NCI-H1417 treated with DMSO at 0.1 percent for 48 hours (cell line): ENCODE data around the gene EEFSEC.

Experiments used
- DNase-seq: peaks from one replicate; lab custom pipeline; 2025; lab: John Stamatoyannopoulos, UW

Gene EEFSEC

DNA sequence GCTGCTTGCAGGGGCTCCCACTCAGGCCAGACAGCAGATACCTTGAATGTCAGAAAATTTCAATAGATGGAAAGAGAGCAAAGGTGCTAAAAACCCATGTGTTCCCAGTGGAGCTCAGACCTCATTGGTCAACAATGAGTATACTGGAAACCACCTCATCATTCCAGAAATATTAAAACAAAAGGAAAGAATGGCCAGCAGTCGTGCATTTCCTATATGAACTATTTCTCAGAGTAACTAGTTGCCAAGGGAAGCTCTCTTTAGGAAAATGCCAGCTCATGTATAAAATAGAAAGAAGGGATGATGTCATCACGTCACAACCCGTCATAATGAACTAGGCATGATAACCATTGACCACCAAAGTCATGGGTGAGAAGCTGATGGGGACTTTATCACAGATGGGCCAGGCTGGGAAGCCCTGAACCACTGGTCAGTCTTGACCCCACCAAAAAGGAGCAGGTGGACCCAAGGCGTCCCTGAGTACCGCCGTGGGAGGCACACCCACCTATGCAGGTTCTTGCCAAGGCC, 295.9 kb downstream of the EEFSEC start:
- DNase-seq, result no peak

DNA sequence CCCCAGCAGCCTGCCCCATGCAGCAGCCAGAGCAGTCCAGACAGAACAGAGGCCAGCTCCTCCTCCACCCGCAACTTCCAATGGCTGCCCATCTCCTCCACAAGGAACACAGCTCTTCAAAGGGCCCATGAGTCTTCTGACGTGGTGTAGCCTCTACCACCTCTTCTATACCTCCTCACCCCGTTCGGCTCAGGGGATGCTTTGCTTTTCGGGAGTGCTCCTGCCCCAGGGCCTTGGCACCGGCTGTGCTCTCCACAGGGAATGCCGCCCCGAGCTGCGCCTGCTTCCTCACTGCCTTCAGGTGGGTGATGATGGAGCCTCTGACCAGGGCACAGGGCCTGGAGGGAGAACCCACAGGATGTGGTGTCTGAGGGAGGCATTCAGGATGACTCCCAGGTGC, 298.8 kb downstream of the EEFSEC start:
- DNase-seq, result no peak

DNA sequence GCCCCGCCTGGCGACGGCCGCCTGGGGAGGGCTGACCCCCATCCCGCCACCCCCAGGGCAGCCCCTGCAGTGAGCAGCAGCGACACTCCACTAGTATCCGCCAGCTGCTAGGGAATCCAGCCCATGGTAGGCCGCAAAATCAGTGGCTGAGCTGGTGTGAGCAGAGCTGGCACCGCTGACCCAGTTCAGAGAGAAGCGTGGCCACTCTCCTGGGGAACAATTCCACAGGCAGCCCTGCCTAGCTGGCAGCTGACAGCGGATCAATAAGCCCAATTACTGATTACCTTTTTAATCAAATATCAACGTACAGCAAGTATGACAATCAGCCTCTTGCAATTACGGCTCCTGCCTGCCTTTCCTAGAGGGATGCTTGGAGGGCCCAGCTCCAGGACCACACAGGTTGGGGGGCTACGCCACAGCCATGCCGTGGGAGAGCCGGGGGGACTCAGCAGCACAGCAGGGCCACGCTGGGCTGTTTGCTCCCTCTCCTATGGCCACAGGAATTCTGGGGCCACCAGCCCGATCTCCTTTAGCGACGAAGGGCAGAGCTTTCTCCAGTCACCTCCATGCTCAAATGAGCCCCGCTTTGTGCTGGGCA, 299.5 kb downstream of the EEFSEC start:
- no peak for DNase-seq

DNA sequence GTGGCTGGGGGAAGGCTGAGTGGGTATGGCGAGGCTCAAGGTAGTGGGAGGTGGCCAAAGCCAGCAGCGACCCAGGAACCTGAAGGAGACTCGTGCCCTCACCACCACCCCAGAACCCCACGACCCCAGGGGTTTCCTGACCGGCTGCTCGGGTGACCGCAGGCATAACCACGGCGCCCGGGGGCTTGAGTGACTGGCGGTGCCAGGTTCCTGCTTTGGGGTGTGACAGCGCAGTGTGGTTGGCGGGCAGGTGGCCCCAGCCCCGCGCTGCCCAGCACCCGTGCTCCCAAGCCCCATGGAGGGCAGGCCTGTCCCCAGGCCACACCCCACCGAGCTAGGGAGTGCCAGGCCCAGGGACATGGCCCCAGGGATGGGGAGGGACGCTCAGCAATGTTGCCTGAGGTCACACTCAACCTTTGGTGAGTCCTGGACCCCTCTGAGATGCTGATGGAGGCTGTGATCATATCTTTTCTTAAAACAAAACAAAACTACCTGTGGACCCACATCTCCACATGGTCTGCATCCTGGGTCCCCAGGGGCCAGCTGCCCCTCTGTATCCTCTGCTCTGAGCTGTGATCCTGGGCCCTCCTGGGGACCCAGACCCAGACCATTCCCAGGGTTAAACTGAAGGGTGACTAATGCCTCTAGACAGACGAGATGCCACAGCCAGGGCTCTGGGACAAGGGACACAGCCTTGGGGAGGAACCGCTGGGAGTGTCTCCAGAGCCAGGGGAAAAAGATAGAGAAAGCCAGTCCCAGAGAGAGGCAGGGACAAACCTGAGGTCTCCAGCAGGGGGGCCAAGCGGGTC, 300.4 kb downstream of the EEFSEC start:
- no peak for DNase-seq

DNA sequence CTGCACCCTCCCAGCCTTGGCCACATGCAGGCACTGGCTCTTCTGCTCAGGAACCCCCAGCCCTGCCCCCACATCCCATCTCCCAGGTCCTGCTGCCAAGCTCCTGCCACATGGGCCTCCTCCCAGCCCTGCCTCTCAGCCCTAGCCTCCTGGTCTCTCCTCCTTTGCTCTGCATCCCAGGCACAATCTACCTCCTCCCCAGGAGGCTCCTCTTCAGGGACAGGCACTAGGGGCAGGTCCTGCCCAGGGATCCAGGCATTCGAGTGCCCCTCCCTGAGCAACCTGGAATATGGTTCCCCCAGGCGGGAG, 301.0 kb downstream of the EEFSEC start:
- no peak for DNase-seq

DNA sequence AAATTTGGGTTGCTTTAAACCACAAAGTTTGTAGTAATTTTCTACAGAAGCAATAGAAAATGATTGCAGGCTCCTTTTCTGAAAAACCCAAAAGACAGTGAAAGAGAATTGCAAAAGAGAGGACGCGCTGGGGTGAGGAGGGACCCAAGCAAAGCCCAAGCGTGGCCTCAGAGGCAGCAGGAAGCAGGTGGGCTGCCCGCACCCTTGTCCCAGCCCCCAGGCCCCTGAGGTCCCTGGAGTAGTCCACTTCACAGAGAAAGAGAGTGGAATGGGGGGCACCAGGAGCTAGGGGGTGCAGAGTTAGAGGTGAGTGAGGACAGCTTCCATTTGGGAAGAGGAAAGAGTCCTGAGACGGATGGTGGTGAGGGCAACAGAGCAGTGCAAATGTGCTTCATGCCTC, 301.8 kb downstream of the EEFSEC start:
- DNase-seq, result no peak

DNA sequence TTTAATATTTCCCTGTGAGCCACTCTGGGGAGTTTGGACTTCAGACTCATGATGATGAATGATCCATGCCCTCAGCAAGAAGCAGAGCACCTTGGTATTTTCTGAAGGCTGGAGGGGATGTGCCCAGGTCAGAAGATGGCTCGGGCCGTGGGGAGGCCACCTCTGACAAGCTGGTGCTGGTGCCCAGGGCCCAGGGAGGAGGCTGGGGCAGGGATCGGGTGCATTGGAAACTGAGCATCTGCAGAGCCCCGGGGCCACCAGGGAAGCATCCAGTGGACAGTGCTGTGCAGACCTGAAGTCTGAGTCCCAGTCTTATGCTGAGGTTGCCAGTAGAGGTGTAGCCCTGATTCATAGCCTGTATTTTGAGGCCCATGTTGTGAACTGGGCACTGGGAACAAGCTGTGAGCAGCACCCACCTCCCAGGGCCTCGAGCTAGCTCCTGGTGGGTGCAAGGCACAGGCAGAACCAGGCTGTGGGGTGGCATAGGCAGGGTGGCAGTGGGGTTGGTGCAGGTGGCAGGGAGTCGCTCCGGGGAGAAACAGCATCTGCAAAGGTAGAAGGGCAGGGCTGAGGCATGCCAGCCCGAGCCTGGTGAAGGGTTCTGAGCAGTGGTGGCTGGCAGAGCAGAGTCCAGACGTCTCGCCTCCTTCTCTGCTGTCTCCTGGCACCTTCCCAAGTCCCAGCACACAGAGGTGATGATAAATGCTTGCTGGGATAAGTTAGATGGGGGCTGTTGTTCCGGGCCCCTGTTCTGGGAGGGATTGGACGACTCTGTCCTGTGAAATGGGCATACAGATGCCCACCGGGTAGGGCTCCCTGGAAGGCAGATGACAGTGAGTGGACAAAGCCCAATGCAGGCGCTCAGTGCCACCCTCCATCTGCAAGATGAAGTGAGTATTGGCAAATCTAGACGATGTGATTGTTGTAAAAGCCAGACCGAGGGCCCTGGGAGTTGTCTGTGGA, 302.8 kb downstream of the EEFSEC start:
- no peak for DNase-seq

DNA sequence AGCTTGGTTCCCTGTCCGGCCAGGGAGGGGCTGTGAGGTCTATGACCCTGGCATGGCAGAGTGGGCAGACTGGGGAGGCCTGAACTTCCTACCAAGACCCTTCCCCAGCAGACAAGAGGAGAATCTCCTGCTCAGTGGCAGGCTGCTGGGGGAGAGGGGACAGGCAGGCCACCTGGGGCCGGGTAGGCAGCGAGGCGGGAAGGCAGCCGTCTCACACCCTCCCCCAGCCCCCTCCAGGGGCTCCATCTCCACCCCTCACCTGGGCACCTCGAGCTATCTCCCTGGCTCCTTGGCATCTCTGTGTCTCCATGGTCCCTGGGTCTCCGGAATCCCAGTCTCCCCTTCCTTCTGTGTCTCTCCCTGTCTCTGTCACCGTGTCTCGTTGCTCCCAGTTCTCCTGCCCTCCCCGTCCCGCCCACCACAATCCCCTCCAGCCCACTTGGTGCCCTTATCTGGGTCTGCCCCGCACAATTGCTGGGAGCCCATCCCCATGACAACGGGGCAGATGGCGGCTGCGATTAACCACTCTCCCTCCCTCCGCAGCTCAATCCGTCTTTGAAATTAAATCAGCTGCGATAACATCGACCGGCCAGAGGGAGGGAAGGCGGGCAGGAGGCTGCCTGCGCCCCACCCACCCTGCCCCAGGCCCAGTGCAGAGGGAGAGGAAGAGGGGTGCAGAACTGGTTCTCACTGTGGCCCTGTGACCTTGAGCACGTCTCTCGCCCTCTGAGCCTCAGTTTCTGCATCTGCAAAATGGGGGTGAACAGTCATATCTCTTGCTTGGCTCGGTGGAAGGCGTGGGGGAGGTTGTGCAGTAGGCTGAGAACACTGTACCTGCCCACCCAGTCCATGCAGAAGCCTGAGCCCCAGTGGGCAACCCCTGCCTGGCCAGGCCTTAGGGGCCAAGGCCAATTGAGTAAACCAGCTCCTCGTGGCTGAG, 303.8 kb downstream of the EEFSEC start:
- DNase-seq, result no peak

DNA sequence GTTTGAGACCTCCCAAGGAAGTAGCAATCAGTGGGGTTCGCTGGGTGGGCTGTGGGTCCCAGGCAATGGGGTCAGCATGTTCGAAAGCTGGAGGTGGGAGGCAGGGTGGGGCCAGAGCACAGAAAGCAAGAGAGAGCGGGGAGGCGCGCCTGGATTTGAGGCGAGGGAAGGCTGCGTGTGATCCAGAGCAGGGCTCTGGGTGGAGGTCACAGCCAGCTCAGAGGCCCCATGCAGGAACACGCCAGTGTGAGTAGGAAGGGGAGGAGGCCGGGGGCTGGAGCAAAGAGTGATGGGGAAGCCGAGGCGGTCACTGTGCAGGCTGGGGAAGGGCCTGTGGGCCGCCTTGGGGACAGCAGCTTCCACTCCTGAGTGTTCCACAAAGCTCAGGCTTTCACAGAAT, 304.7 kb downstream of the EEFSEC start:
- no peak for DNase-seq
